GM12872 (cell line): Measurements from ENCODE around the gene GOLGA8S.
"Not testable (repeated sequence)": the region's sequence is repeated elsewhere in the genome, so short reads cannot be mapped to it uniquely, and the experiment has no call there.

ENCODE experiments used
- TF ChIP-seq, protein P1 (sequence below): IDR thresholded peaks from 3 replicates; pipeline ENCODE4 v1.5.1; 2011; ENCODE audit warnings: low read depth, mild to moderate bottlenecking, low read length, moderate library complexity; ENCODE audit not compliant: insufficient read depth

GOLGA8S gene, protein sequence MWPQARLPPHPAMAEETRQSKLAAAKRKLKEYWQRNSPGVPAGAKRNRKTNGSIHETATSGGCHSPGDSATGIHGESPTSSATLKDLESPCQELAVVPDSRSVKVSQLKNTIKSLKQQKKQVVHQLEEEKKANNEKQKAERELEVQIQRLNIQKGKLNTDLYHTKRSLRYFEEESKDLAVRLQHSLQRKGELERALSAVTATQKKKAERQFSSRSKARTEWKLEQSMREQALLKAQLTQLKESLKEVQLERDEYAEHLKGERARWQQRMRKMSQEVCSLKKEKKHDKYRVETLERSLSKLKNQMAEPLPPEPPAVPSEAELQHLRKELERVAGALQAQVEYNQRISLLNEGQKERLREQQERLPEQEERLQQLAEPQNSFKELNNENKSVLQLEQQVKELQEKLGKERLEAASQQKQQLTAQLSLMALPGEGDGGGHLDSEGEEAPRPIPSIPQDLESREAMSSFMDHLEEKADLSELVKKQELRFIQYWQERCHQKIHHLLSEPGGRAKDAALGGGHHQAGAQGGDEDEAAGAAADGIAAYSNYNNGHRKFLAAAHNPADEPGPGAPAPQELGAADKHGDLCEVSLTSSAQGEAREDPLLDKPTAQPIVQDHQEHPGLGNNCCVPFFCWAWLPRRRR

DNA sequence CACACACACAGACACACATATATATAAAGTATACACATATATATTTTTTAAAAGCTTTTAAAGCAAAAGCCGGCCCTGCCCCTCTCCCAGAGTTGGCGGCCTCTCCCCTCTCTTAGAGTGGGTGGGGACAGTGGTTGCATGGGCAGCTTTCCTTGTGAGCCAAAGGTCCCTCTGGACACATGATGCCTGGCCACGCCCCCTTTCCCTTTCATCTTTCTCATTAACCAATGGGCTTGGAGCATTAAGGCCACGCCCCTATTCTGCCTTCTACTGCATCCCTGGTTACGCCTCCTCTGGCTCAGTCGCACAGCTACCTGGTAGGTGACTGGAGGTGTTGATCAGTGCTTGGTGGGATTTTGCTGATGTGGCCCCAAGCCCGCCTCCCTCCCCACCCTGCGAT, at the start of gene GOLGA8S:
GOLGA8S (plus strand) TSS at position 301 of the 400 bp plus-strand sequence; CDS start at position 363, 62 bp downstream.
- TF ChIP-seq, protein P1, sequence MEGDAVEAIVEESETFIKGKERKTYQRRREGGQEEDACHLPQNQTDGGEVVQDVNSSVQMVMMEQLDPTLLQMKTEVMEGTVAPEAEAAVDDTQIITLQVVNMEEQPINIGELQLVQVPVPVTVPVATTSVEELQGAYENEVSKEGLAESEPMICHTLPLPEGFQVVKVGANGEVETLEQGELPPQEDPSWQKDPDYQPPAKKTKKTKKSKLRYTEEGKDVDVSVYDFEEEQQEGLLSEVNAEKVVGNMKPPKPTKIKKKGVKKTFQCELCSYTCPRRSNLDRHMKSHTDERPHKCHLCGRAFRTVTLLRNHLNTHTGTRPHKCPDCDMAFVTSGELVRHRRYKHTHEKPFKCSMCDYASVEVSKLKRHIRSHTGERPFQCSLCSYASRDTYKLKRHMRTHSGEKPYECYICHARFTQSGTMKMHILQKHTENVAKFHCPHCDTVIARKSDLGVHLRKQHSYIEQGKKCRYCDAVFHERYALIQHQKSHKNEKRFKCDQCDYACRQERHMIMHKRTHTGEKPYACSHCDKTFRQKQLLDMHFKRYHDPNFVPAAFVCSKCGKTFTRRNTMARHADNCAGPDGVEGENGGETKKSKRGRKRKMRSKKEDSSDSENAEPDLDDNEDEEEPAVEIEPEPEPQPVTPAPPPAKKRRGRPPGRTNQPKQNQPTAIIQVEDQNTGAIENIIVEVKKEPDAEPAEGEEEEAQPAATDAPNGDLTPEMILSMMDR: not testable (repeated sequence)

GRCh38 chr15:23334096-23334495, 20.5 kb upstream of the GOLGA8S start, which contains the start of gene GOLGA6L26:
GOLGA6L26 (minus strand) TSS chr15:23334196; CDS start chr15:23334135, 61 bp downstream.
- TF ChIP-seq, protein P1: not testable (repeated sequence)

DNA sequence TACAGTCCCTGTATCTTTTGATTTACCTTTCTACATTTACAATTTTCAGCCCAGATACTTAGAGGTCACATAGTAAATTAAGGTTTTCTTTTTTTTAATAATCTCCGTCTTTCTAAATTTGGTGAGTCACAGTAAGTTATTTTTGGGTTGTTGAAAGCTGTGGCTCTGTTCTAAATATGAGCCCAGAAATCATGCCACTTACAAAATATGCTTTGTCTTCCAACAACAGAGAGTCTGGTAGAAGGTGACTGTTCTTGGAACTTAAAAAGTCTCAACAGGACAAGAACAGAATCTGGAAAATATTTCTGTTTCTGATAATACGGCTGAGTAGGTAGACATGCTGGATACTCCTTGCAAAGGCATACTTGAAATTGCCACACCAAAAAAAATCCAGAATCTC, 16.0 kb downstream of the GOLGA8S start:
- TF ChIP-seq, protein P1: no peak

DNA sequence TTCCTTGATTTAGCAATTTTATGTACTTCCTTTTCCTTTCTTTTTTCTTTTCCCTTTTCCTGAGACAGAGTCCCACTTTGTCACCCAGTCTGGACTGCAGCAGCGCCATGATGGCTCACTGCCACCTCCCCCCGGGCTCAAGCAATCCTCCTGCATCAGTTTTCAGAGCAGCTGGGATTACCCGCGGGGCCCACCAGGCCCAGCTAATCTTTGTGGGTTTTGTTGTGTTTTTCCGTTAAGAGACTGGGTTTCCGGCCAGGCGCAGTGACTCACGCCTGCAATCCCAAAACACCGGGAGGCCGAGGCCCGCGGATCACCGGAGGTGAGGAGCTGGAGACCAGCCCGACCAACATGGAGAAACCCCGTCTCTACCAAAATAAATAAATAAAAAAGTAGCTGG, 17.7 kb downstream of the GOLGA8S start:
- TF ChIP-seq, protein P1: no peak

GRCh38 chr15:23384371-23384770, 29.8 kb downstream of the GOLGA8S start:
- TF ChIP-seq, protein P1: no peak

- TF ChIP-seq, protein P1: no peak
These were observed 31.4 kb downstream of the GOLGA8S start for GRCh38 chr15:23385886-23386430.

GRCh38 chr15:23387621-23388190, 33.2 kb downstream of the GOLGA8S start:
- TF ChIP-seq, protein P1: no peak
